Spinal cord (tissue), 10 donors: ENCODE results near the gene REPS2. TPM values are rescaled to one million over a fixed set of nuclear protein-coding genes. Genes with fewer than 3 reads are reported as not detected.

Experiments used
- DNase-seq, 6 donors: peaks; one replicate each; pipeline versions ENCODE4 v3.0.0 to v3.0.0-alpha.2; 2013 to 2015; ENCODE audit warnings: low spot score in 6 of 6, low read depth in 4 of 6
- H3K27ac ChIP-seq: one replicate; pipeline ENCODE4 v1.5.1; 2013; ENCODE audit warnings: low read depth, low read length, control low read depth
- H3K27me3 ChIP-seq: one replicate; pipeline ENCODE4 v1.6.1; 2013; ENCODE audit warnings: low read length; ENCODE audit not compliant: control insufficient read depth, insufficient read depth
- H3K36me3 ChIP-seq: one replicate; pipeline ENCODE4 v1.6.1; 2013; ENCODE audit warnings: low read length; ENCODE audit not compliant: control insufficient read depth, insufficient read depth
- H3K4me1 ChIP-seq: one replicate; pipeline ENCODE4 v1.6.1; 2013; ENCODE audit warnings: low read length; ENCODE audit not compliant: control insufficient read depth, insufficient read depth
- H3K4me3 ChIP-seq: one replicate; pipeline ENCODE4 v1.5.1; 2013; ENCODE audit warnings: low read depth, low read length, control low read depth
- H3K9me3 ChIP-seq: one replicate; pipeline ENCODE4 v1.6.1; 2013; ENCODE audit warnings: low read length; ENCODE audit not compliant: control insufficient read depth, insufficient read depth
- WGBS: methylation state at CpG from one replicate; pipeline ENCODE4 v1.1.5; 2013; ENCODE audit warnings: missing lambda C conversion rate; ENCODE audit not compliant: insufficient coverage; 5-methylcytosine and 5-hydroxymethylcytosine counted together
- polyA plus RNA-seq, 2 donors: library from polyadenylated mRNA; unstranded; fragments of 120-200 nt; gene quantifications; one replicate each; pipeline ENCODE4 v1.2.1, GENCODE V29; 2013; ENCODE audit not compliant: insufficient read length in 2 of 2
- total RNA-seq, 2 donors: library from RNA; depleted of rRNA in 1 of 2; stranded (reverse); fragments of 120-200 nt in 1 of 2; fragments of >200 nt in 1 of 2; gene quantifications; one replicate each; pipeline versions ENCODE4 v1.2.3 to v1.2.4, GENCODE V29; 2013 to 2014
- donor health status: healthy.

The REPS2 gene
- total and polyA plus RNA-seq, 4 donors: 13.4 to 61.1 (median 26.1) TPM

DNA sequence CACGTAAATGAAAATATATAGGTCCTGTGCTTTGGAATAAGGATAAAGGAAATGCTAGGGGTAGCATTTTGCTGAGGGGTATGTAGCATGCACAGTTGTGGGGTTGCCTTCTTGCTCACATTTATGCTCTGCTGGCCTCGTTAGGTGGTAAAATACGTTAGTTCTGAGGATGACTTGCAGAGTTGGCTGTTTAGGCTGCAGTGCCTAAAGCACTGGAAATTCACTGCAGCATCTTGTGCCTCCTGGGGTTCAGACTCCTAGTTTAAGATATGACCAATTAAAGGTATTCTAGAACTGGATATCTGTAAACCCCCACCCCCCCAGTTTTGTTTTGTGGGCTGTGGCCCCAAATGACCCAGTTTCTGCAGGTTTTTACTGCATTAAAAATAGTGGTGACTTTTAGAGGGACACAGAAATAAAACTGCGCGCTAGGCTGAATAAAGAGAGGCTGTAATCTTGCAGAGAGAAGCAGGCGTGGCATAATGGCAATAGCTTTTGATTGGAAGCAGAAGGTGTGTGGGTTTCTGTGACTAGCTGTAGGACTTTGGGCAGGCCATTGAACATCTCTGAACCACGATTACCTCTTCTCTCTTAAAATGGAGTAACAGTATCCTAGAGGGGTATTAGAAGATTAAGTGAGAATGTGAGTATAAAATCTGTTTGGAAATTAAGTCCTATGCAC, 79.3 kb downstream of the REPS2 start:
- H3K9me3 ChIP-seq: no peaks in the 10 kb centered on the region
- H3K27me3 ChIP-seq: peaks cover 13% of the 10 kb centered on the region
- no peaks in the 10 kb centered on the region for H3K4me1 ChIP-seq
- H3K36me3 ChIP-seq: no peaks in the 10 kb centered on the region
- no peak overlapping the region for H3K27ac ChIP-seq
- no peak overlapping the region for H3K4me3 ChIP-seq
- peak in 1 of 6 donors; percentile 51 for DNase-seq
- WGBS: 78% methylated on average over 5 of the region's 7 CpGs

GRCh38 chrX:17027931-17028330, 81.5 kb downstream of the REPS2 start:
- Histone ChIP-seq H3K27me3 (peaks cover 18% of the 10 kb centered on the region), H3K9me3 (no peaks in the 10 kb centered on the region), H3K36me3 (no peaks in the 10 kb centered on the region), H3K4me3 (no peak overlapping the region), H3K4me1 (no peaks in the 10 kb centered on the region), H3K27ac (no peak overlapping the region)
- WGBS: no CpG with 5 or more reads among the region's 2 CpGs
- no peak for DNase-seq

- H3K4me3 ChIP-seq: no peak overlapping the region
- H3K9me3 ChIP-seq: no peaks in the 10 kb centered on the region
- H3K27me3 ChIP-seq: peaks cover 18% of the 10 kb centered on the region
- no peaks in the 10 kb centered on the region for H3K4me1 ChIP-seq
- H3K36me3 ChIP-seq: no peaks in the 10 kb centered on the region
- no peak for DNase-seq
- H3K27ac ChIP-seq: no peak overlapping the region
Observed at GRCh38 chrX:17028356-17028755, 81.9 kb downstream of the REPS2 start.

DNA sequence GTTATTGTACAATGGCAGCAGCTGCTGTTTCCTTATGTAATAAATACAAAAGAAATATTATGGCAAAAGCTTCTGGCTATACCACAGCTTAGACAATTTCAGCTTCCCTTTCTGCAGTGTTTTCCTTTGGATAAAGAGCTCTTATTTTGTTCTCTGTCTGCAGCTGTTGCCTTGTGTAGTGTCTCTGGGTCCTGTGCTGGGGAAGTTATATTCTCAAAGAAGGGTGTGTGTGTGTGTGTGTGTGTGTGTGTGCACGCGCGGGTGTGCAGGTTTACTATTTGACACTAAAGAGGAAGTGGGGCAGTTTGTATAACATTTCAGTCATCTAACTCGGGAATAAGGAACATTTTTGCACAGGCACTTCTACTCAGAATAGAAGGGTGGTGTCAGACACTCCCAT, 83.6 kb downstream of the REPS2 start:
- Histone ChIP-seq H3K4me1 (no peaks in the 10 kb centered on the region), H3K36me3 (no peaks in the 10 kb centered on the region), H3K27me3 (peaks cover 16% of the 10 kb centered on the region), H3K4me3 (no peak overlapping the region), H3K9me3 (no peaks in the 10 kb centered on the region), H3K27ac (no peak overlapping the region)
- peak in 1 of 6 donors; percentile 23 for DNase-seq
- no CpG with 5 or more reads among the region's 4 CpGs for WGBS

DNA sequence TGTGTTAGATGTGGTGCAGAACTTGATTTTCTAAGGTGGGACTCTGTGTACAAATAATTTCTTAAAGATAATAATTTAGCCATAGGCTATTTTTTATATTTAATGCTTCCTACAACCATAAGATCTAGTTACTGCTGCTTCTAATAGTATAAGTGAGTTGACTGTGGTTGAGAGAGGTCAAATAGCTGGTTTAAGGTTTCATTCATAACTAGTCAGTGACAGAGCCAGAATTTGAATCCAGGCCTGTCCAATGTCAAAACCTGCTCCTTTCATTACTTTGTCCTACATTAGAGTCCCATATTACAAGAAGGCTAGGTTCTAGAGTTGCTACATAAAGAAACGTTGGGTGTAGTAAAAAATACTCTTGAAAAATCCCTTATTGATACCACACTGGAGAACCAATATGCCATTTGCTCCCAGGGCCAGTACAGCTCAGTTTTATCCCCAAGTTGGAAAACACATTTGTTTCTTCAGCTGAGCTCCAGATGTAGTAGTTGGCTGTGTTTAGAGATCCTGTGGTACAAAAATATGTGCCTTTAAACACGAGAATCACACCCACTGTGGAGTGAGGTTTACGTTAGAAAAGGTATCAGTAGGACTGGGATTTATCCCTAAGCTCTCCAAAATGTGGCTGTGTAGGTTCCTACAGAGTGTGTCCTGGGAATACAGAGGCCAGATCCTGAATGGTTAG, 84.3 kb downstream of the REPS2 start:
- no peak overlapping the region for H3K27ac ChIP-seq
- no peaks in the 10 kb centered on the region for H3K36me3 ChIP-seq
- 45% methylated on average over 2 of the region's 3 CpGs for WGBS
- no peaks in the 10 kb centered on the region for H3K9me3 ChIP-seq
- H3K4me1 ChIP-seq: no peaks in the 10 kb centered on the region
- H3K27me3 ChIP-seq: peaks cover 13% of the 10 kb centered on the region
- DNase-seq: peak in 1 of 6 donors; percentile 55
- no peak overlapping the region for H3K4me3 ChIP-seq

GRCh38 chrX:17031827-17032226, 85.4 kb downstream of the REPS2 start:
- Histone ChIP-seq H3K4me3 (no peak overlapping the region), H3K27me3 (peaks cover 13% of the 10 kb centered on the region), H3K4me1 (no peaks in the 10 kb centered on the region), H3K27ac (no peak overlapping the region), H3K36me3 (no peaks in the 10 kb centered on the region), H3K9me3 (no peaks in the 10 kb centered on the region)
- no peak for DNase-seq

DNA sequence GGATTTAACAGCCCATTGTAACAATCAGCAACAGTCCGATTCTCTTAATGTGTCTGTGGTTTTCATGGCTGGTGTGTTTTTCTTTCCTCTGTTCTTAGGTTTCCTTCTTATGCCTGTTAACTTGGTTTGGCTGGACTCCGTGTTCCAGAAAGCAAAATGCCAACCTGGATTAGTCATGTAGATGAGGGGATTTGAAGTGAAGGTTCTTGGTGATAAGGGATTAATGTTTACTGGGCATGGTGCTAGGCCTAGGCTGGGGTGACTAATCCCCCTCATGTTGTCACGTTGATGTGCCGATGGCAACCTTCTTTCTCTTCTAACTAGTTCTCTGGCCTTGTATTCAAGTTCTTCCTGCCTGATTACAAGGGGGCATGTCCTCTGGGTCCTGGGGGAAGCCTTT, 85.9 kb downstream of the REPS2 start:
- peaks cover 13% of the 10 kb centered on the region for H3K27me3 ChIP-seq
- no peaks in the 10 kb centered on the region for H3K4me1 ChIP-seq
- no peaks in the 10 kb centered on the region for H3K36me3 ChIP-seq
- H3K9me3 ChIP-seq: no peaks in the 10 kb centered on the region
- no peak overlapping the region for H3K4me3 ChIP-seq
- WGBS: no CpG with 5 or more reads among the region's 4 CpGs
- no peak for DNase-seq
- H3K27ac ChIP-seq: no peak overlapping the region

GRCh38 chrX:17033225-17033624, 86.8 kb downstream of the REPS2 start:
- H3K27ac ChIP-seq: no peak overlapping the region
- no peaks in the 10 kb centered on the region for H3K36me3 ChIP-seq
- no peak for DNase-seq
- no peaks in the 10 kb centered on the region for H3K4me1 ChIP-seq
- H3K4me3 ChIP-seq: no peak overlapping the region
- H3K9me3 ChIP-seq: no peaks in the 10 kb centered on the region
- peaks cover 16% of the 10 kb centered on the region for H3K27me3 ChIP-seq

DNA sequence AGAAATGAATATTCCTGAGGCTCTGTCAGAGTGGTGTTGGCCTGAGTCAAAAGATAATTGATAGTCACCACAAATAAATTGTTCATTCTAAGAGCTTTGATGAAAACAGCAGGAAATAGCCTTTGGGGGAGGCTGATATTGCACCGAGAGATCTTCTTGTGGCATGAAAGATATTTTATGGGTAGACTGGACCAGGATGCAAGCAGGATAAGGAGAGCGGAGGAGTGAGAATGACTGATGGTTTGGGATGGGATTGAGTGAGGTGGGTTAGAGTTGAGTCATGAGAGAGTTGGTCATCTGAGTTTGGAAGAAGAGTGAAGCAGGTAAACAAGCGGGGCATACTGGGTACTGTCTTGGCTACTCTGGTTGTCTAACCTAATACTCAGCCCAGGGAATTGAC, 88.7 kb downstream of the REPS2 start:
- WGBS: 91% methylated on average over 3 of the region's 3 CpGs
- DNase-seq: no peak
- Histone ChIP-seq H3K9me3 (no peaks in the 10 kb centered on the region), H3K27me3 (peaks cover 17% of the 10 kb centered on the region), H3K36me3 (no peaks in the 10 kb centered on the region), H3K27ac (no peak overlapping the region), H3K4me1 (peaks cover 6% of the 10 kb centered on the region), H3K4me3 (no peak overlapping the region)
